ENCODE measurements around the gene MYLK4.
"Not testable (repeated sequence)": the region's sequence is repeated elsewhere in the genome, so short reads cannot be mapped to it uniquely, and the experiment has no call there.

MYLK4 gene

DNA sequence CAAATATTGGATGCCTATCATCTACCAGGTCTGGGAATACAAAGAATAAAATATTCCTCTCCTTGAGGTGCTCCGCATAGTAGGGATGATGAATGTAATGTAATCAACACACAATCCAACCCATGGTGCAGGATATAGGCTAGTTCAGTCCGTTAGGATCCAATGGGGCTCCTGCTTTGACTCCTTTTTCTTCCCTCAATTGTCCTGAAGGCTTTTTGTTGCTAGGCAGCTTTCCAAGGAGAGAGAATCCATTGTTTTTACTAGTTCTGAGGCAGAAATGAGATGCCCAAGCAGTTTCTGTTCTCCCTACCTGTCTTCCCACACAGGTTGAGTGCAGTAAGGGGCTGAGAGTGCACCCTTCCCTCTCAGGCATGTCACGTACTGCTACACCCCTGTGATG, 26.5 kb upstream of the MYLK4 start:
- no peak for DNase-seq

DNA sequence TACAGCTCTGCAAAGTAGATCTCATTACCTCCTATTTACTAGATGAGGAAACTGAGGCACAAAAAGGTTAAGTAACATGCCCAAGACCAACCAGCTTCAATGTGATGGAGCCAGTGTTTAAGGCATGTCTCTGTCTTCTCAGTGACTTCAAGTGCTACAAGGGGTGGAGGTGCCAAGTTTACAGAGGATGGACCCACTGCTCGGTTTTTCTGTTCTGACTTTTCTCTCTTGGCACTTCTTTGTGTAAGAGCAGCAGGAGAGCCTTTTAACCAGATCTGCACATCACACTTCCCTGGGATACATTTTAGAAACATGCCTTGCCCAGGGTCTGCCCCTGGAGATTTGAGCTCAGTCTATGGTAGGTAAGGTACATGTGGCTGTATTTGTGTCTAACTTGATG, 24.3 kb upstream of the MYLK4 start:
- DNase-seq, result no peak

- no peak for DNase-seq
These were observed 22.7 kb upstream of the MYLK4 start for GRCh38 chr6:2773449-2773848.

GRCh38 chr6:2772840-2773239, 22.1 kb upstream of the MYLK4 start:
- no peak for DNase-seq

GRCh38 chr6:2771079-2771478, 20.4 kb upstream of the MYLK4 start:
- DNase-seq, result no peak

DNA sequence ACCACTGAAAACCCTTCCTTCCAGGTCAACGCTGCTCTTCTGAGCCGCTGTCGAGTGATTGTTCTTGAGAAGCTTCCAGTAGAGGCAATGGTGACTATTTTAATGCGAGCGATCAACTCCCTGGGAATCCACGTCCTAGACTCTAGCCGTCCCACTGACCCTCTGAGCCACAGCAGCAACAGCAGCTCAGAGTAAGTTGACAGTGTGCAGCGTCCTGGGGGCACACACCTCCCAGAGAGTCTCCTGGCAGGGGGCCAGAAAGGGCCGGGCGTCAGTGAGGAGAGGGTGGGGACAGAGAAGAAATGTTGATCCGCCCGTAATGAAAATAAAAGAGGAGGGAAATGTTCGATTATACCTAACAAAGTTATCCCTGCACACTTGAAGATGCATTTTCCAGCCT, 19.4 kb upstream of the MYLK4 start:
- DNase-seq, result peak; percentile 27

DNA sequence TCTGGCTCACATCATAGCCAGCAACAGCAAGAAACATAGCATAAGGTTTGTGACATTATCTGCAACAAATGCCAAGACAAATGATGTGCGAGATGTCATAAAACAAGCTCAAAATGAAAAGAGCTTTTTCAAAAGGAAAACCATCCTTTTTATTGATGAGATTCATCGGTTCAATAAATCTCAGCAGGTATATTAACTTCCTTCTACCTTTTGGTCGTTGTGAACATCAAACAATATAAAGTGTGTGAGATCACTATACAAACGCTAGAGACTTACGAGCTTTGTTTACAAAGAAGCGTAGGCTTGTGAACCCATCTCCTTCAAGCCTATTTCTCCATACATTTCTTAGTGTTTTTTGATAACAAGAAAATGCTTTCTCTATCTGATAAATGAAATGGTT, 18.0 kb upstream of the MYLK4 start:
- DNase-seq, result no peak

DNA sequence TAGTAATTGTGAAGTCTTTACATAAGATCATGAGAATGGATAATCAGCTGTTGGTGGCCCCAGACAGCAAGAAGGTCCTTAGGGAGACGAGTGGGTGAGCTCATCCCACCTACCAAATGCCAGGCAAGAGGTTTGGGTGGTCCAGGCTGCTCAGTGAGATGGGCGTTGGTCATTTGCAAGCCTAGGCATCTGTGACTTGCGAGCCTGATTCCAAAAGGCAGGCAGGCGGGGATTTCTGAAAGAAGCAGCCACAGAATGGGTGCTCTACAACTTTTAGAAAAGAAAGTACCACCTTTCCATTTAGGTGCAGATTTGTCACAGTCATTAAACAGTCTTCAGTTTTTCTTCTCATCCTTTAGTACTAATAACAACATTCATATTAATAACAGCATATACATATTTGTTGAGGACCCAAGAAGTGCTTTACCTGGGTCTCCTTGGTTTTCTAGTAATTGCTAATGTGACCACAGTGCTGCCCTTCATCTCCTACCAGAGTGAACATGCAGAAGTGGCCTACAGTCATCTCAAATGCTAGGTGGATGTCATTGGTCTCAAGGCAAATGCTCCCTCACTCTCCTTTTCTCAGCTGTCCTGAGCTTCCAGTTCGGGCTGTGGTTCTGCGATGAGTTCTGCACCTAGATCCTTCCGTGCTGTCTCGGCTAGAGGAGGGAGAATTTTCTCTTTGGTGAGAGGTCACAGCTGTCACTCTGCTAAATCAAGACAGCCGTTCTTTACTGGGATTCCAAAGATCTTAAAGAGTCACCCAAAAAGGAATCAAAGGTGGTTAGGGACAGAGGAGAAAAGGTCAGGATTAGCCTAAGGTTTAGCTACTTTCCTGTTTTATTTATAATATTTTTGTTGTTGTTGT, 17.2 kb upstream of the MYLK4 start:
- no peak for DNase-seq

GRCh38 chr6:2766767-2767656, 16.3 kb upstream of the MYLK4 start:
- DNase-seq, result no peak

DNA sequence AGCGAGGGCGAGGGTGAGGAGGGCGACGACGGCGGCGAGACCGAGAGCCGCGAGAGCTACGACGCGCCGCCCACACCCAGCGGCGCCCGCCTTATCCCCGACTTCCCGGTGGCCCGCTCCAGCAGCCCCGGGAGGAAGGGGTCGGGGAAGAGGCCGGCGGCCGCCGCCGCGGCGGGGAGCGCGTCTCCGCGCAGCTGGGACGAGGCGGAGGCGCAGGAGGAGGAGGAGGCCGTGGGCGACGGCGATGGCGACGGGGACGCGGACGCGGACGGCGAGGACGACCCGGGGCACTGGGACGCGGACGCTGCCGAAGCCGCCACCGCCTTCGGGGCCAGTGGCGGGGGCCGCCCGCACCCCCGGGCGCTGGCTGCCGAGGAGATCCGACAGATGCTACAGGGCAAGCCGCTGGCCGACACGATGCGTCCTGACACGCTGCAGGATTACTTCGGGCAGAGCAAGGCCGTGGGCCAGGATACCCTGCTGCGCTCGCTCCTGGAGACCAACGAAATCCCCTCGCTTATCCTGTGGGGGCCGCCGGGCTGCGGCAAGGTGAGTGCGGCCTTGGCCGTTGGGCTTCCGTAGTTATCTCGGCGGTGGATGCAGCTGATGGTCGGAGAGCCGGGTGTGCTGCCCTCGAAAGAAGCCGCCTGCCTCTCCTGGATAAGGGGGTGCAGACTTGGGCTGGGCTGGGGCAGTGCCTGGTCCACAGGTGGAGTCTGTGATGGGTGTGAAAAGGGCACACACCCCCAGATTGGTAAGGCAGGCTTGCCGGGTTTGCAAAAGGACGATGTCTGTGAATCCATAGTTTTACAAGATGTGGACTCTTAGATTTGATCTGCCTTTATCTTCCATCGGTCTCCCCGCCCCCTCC, 15.4 kb upstream of the MYLK4 start:
- DNase-seq, result no peak

DNA sequence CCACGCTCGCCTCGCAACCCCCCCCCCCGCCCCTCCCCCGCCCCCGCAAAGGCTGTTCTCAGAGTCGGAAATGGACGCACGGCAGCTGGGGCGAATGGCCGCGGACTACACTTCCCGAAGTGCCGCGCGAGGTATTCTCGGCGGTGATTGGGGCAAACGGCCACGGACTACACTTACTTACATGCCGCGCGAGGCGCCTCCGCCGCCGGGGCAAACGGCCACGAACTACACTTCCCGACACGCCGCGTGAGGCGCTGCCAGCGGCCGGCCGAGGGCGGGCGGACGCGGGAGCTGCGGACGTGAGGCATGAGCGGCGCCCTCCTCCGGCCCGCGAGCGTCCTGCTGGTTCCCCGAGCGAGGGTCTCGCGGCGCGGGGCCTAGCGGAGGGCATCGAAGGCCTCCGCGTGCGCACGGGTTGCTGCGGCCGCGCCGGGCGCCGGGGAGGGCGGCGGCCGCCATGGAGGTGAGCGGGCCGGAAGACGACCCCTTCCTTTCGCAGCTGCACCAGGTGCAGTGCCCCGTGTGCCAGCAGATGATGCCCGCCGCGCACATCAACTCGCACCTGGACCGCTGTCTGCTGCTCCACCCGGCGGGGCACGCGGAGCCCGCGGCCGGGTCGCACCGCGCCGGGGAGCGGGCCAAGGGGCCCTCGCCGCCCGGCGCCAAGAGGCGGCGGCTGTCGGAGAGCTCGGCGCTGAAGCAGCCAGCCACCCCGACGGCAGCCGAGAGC, 14.6 kb upstream of the MYLK4 start, which contains the start of gene WRNIP1:
TSS of gene WRNIP1 (plus strand) at position 228 of the 730 bp plus-strand sequence. CDS start at position 458, 230 bp downstream.
- DNase-seq, result peak; percentile 93

DNA sequence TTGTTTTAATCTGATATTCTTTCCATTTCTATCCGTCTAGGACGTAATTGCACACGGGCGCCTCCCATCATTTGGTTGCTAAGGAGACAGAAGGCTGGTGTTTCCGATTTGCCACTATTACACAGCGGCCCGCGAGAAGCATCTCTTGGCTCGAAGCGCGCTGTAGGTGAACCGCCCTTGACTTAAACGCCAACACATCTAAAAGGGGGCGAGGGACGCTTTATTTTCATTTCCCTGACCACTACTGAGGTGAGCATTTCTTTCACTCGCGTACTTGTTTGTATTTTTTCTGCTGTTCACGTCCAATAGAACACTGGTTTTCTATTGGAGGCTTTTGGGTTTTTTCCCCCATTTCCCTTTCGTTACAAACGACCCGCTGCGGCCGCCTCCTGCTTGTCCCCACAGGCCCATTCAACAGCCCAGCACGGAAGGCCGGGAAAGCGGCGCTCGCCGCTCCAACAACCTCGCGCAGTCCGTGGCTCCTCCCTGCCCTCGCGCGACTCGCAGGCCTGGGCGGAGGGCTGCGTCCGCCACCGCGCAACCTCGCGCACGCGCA, 14.0 kb upstream of the MYLK4 start:
- DNase-seq, result peak; percentile 47

- DNase-seq, result no peak
These were observed 13.3 kb upstream of the MYLK4 start for GRCh38 chr6:2763876-2764540.

GRCh38 chr6:2763345-2763841, 12.7 kb upstream of the MYLK4 start:
- no peak for DNase-seq

DNA sequence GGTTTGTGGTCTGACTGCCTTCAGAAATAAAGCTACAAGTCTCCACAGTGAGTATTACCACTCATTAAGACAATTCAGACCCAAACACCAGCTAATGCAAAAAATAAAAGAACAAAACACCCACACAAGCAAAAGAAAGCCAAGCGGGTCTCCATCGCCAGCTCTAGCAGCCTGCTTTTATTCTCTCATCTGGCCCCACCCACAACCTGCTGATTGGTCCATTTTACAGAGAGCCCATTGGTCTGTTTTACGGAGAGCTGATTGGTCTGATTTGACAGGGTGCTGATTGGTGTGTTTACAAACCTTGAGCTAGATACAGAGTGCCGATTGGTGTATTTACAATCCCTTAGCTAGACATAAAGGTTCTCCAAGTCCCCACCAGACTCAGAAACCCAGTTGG, 12.1 kb upstream of the MYLK4 start:
- not testable (repeated sequence) for DNase-seq

DNA sequence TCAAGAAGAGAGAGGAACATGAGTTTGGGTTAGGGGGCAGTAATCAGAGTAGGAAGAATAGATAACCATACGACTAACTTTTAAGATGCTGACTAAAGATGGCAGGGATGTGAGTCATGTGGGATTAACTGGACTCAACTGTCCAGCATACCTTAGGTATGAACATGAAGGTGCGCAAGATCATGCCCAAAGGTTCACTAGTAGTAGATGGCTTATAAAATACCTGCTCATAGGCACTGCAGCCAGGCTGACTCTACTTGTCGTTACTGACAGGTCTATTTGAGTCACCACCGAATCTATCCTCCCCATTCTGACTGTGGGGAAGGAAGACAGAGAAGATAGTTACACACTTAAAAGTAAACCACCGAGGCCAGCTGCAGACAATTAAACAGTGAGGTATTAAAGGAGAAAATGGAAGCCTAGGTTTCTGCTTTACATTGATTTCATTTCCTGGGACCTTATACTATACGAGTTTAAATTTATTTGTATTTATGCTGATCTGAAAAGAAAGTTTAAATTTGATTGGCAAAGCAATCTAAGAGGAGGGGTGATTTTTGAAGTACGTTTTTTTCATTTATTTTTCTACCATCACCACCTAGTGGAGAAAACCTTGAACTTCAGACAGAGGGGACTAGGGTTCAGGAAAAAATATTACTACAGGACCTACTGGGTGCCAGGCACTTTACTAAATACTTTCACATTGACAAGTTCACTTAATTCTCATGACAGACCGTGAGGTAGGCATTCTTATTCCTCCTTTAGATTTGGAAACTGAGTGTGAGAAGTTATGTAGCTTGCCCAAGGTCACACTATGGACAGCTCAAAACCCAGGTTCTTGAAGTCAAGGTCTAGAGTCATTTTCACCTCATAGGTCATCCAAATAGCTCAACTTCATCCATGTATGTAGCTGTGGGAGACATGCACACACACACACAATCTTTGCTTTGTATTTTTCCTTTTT, 10.4 kb upstream of the MYLK4 start:
- no peak for DNase-seq

DNA sequence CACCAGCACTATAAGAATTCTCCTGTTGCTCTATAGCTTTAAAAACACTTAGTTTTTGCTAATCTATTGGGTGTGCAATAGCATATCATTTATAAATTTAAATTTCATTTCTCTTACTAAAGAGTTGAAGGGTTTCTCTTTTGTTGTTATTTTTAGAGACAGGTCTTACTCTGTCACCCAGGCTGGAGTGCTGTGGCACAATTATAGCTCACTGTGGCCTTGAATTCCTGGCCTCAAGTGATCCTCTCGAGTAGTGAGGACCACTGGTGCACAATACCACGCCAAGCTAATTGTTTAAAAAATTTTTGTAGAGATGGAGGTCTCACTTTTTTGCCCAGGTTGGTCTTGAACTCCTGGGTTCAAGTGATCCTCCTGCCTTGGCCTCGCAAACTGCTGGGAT, 8.3 kb upstream of the MYLK4 start:
- no peak for DNase-seq

DNA sequence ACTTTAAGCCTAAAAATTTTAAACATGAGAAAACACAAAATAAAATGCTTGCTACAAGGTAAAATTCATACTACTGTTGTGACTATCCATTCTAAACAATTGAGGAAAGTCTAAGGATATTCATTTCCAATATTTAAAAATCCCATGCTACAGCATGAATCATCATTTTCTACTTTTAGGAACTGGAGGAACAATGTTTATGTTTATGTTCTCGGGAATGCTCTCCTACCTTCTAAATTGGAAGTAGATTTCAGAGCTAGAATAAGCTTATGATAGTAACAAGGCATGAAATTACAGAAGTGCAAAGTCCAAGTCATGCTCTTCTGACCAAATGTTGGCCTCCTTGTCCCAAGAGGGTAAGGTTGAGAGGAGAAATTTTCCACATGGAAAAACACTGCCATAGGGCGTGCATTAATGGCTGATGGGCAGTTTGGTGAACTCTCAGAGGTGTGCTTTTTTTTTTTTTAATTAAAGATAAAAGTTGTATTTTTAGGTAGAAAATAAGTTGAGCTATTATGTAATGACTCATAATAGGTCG, 6.0 kb upstream of the MYLK4 start:
- no peak for DNase-seq

GRCh38 chr6:2756241-2756640, 5.5 kb upstream of the MYLK4 start:
- no peak for DNase-seq

Data from effector CD8-positive, alpha-beta T cell (primary cell).